Stimulated activated CD4-positive, alpha-beta T cell treated with anti-CD3 and anti-CD28 coated beads, Interleukin-4, amount 100 ng/mL, for 24 hours (primary cell): Measurements from ENCODE around the gene DMAP1.
A peak's percentile ranks its signal among the peaks of the same experiment; 100 is the strongest.

Source experiments
- DNase-seq: peaks from one replicate; pipeline ENCODE4 v3.0.0-alpha.2; 2020

Gene DMAP1

DNA sequence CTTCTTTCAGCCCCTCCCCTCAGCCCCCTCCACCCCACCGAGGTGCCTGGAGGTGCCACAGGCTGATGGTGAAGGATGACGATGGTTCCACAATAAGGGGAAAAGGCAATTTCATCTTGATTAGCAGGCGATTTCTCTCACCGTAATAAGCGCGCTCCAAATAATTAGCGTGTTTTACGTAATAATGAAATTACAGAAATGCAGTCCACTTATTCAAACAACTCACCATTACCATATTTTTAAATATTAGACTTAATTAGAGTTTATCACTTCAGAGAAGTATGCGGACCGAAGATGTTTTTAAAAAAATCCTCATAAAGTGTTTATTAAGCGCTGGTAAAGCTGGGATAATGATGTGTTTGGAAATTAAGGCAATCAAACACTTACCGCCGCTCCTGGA is 14.9 kb downstream of the DMAP1 start:
- no peak for DNase-seq

- DNase-seq: no peak
Measured at GRCh38 chr1:44229435-44230167, 16.3 kb downstream of the DMAP1 start.

DNA sequence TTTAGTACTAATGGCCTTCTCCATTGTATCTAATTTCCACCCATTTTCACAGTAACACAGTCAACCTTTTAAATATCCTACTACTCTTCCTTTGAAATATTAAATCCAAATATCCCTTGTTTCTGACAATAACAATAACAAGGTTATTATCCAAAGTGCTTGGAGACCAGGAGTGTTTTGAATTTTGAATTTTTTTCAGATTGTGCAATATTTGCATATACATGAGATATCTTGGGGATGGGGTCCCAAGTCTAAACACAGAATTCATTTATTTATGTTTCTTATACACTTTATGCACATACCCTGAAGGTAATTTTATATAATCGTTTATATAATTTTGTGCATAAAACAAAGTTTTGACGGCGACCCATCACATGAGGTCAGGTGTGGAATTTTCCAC is 17.5 kb downstream of the DMAP1 start:
- no peak for DNase-seq

- DNase-seq: no peak
Measured at GRCh38 chr1:44233593-44233992, 20.3 kb downstream of the DMAP1 start.

DNA sequence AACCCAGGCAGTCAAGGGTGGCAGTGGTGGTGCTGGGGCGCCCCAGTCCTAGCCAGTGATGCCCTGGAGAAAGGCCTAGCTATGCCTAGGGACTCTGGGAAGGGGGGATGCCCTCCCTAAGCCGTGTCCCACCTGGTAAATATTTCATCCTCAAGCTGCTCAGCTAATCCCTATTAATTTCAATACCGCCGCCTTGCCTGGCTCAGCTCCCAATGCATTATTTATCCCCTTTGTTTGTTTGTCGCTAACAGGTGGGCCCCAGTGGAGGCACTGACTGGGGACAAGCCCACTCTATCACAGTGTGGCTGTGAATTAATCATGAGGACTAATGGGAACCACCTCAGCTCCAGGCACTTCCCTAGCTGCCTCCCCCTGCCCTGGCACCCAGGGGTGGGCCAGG is 22.5 kb downstream of the DMAP1 start:
- no peak for DNase-seq

- no peak for DNase-seq
Measured at GRCh38 chr1:44236490-44237272, 23.4 kb downstream of the DMAP1 start.

- peak; percentile 29 for DNase-seq
Measured at GRCh38 chr1:44237721-44238457, 24.6 kb downstream of the DMAP1 start.

GRCh38 chr1:44238660-44239059 is 25.4 kb downstream of the DMAP1 start:
- no peak for DNase-seq

DNA sequence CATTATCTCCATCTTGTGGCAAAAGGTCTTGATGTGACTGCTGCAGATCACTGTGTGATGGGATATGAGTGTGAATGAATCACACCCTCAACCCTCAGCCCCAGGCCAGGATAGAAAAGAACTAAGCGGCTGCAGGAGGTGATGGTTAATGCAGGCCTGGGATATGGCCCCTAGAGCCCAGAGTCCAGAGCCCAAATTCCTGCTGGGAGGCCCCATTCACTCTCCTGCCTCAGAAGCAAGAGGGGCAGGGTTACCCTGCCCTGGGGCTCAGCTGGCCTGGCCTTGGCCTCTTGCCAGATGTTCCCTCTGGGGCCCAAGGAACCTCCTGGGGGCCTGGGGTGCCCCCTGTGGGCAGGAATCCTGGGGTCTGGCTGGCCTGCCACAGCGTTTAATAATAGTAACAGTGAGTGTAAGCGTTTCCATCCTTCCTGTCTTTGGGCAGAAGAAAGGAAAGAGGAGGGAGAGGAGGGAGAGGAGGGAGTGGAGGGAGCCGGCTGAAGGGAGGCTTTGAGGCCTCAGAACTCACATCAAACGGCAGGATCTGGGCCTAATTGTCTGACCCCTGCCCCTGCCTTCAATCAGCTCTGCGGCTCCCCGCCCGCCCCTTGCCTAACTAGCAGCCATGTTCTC is 26.2 kb downstream of the DMAP1 start:
- no peak for DNase-seq

DNA sequence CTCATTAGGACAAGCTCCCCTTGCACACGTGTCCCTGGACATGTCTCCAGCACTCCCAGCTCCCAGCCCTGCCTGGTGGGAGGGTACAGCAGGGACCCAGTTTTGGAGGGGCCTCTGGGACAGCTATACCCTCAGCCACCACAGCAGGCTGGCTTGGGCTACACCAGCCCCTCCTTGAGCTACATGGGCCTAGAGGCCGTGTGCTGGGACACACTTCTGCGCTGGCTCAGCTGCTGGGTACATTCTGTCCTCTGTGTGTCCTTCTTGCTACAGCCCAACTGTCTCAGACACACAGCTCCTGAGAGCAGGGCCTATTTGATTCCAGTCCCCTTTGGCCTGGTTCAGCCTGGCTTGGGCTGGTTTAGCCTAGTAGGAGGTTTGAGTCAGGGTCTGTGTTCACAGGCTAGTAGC is 26.7 kb downstream of the DMAP1 start:
- DNase-seq: no peak

DNA sequence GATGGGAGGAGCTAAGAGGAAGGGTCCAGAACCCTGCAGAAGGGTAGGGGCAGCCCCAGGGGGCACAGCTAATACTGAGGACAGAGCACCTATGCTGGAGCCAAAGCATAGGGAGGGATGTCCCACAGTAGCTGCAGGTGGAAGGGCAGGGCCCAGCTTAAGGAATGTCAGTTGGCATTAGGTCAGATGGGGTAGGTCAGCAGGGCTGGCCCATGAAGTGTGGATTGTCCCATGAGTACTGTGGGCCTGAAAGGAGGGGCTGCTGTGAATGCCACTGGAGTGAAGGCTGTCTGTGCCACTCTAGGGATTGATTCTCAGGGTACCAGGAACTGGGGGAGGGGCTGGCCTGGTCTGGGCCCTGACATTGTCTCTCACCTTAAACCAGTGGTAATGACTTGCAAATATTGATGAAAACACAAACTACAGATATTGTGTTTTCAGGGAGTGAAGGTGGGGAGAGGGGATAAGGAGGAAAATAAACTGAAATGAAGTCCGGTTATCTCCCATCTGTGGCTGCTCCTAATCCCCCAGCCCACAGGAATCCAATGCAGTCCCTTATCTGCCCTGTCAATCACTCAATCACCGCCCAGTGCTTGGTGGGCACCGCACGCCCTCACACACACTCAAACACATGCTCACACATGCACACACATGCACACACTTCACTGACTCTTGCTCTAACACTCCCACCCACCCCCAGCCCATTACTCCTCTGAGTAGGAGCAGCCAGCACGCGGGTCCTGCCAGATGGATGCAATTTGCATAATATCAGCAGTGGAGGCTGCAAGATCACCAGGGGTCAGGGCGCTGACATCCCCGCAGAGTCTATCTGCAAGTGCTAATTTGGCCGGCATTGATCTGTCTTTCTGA is 27.8 kb downstream of the DMAP1 start:
- DNase-seq: no peak

DNA sequence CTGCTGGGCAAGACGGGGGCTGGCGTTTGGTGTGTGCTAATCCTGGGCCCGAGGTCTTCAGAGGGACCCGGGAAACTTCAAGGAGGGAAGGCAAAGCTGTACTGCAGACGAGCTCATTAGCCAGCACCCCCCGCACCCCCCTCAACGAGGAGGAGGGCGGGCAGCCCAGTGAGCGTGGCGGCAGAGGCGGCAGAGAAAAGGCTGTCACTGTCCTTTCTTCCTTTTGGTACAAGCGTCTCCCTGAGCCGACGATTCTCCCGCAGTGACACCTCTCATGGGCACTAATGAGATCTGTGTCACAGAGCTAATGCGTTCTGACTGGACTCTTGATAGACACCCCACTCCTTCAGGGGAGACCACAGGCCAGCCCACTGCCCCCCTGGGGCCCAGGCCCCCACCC is 29.5 kb downstream of the DMAP1 start:
- no peak for DNase-seq

- no peak for DNase-seq
Measured at GRCh38 chr1:44243782-44244495, 30.7 kb downstream of the DMAP1 start.

DNA sequence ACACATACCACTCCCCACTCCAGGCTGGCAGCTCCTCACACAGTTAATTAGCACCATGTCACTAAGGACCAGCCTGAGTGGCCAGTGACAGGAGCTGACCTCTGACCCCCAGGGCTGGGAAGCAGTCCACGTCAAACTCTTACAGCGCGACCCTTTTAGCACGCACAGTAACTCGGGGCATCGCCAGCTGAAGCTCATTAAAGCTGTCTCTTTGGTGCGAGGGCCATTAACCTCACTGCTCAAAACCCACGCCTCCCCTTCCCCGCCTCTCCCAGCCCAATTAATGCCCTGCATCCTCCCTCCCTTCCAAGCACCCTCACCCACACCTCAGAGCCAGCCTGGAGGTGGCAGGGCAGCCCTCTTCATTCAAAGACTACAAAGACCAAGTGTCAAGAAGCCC is 31.7 kb downstream of the DMAP1 start:
- no peak for DNase-seq

GRCh38 chr1:44246806-44247205 is 33.5 kb downstream of the DMAP1 start:
- no peak for DNase-seq

DNA sequence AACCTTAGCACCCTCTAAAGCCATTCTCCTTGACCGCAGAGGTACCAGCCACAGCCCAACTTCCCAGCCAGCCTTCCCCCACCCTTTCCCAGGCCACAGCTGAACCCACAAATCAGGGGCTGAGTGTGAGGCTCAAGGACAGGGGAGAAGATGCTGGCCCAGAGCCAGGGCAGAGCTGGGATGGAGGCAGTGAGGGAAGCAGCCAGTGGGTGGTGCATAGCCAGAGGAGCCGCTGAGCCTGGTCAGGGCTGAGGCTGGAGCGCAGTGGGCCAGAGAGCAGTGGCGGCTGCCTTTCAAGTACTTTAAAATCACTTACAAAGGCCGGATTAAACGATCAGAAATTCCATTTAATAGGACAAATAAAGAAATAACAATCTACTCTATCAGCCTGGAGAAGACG is 36.3 kb downstream of the DMAP1 start:
- no peak for DNase-seq

- DNase-seq: no peak
Measured at GRCh38 chr1:44250068-44250781, 37.0 kb downstream of the DMAP1 start.

- no peak for DNase-seq
Measured at GRCh38 chr1:44251486-44251885, 38.2 kb downstream of the DMAP1 start.

DNA sequence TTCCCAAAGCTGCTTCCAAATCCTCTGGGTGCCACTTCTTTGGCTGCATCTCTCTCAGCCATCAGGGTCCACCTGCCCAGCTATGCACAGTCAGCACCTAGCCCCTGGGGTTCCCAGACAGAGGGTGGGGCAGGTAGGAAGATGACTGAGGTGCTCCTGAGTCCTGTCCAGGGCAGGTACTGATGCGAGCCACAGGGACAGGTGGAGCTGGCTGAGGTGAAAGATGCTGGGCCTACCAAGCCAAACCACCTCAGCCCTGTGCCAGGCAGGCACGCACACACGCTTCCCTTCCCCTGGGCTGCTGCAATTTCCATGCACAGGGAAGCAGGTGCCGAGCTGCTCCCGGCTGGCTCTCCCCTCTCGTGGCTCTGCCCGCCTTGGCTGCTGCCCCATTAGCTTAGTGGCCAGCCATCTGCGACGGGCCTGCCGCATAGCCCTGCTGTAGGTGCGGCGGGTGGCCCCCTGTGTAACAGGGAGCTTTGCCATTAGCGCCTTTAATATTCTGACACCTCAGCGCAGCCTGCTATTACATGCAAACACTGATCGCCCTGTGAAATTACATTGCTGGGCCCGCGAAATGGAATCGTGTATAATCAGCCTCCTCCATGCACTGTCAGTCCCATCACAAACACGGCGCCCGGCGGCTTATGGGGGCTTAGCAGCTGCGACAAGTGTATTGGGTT is 38.9 kb downstream of the DMAP1 start:
- no peak for DNase-seq

GRCh38 chr1:44254392-44254910 is 41.2 kb downstream of the DMAP1 start:
- DNase-seq: peak; percentile 27
